HCT116 (cell line): ENCODE data around the gene TMEM219.

Experiments
- CEBPB ChIP-seq: IDR thresholded peaks from 2 replicates; pipeline ENCODE4 v1.6.1; 2012; ENCODE audit warnings: low read depth
- CTCF ChIP-seq, 3 experiments: fragments of 200-600 bp in 1 of 3; sonication (generic) in 1 of 3; IDR thresholded peaks in 2 of 3; conservative IDR thresholded peaks in 1 of 3; 2 replicates each; pipeline ENCODE4 v1.5.1; 2012 to 2017; ENCODE audit warnings: low read depth in 2 of 3, low read length in 2 of 3, antibody characterized with exemption in 1 of 3, borderline replicate concordance in 1 of 3, control low read depth in 1 of 3, mild to moderate bottlenecking in 1 of 3, mixed read lengths in 1 of 3, mixed run types in 1 of 3, moderate library complexity in 1 of 3; ENCODE audit not compliant: insufficient read depth in 1 of 3
- EZH2 ChIP-seq: fragments of 200-600 bp; sonication (generic); IDR thresholded peaks from 2 replicates; pipeline ENCODE4 v1.6.1; 2017; ENCODE audit warnings: antibody characterized with exemption, mixed run types
- TCF7L2 ChIP-seq: IDR thresholded peaks from 2 replicates; pipeline ENCODE4 v1.7.0; 2011; ENCODE audit warnings: borderline replicate concordance, inconsistent platforms; ENCODE audit not compliant: insufficient read depth, insufficient read length; ENCODE audit errors: extremely low read depth
- YY1 ChIP-seq: IDR thresholded peaks from 2 replicates; pipeline ENCODE4 v1.6.1; 2011; ENCODE audit warnings: low read length, low read depth, moderate library complexity, mild to moderate bottlenecking; ENCODE audit not compliant: insufficient replicate concordance; ENCODE audit errors: extremely low read depth
- ZFX ChIP-seq: fragments of 450-650 bp; IDR thresholded peaks from 2 replicates; pipeline ENCODE4 v1.6.1; 2017

GRCh38 chr16:29950806-29951461, 10.9 kb upstream of the TMEM219 start:
- TF ChIP-seq CTCF (IDR thresholded peaks at IDR 0.05 in 2 of 3, conservative IDR thresholded peaks at IDR 0.05 in 1 of 3; ENCODE audit: borderline replicate concordance in 1 of 3, insufficient read depth in 1 of 3, low read depth in 2 of 3, low read length in 2 of 3) = no peak
- TF ChIP-seq CEBPB = no peak
- no peak for TF ChIP-seq YY1
- no peak for TF ChIP-seq ZFX
- no peak for TF ChIP-seq EZH2
- TF ChIP-seq TCF7L2 = no peak
